GM18520 (cell line): Measurements from ENCODE around the gene MTIF2.
"Not testable (repeated sequence)": the region's sequence is repeated elsewhere in the genome, so short reads cannot be mapped to it uniquely, and the experiment has no call there.

Experiments
- ATAC-seq: cut with Tn5 transposase; IDR thresholded peaks from one replicate; pipeline ENCODE4 v1.9.1; 2021; ENCODE audit not compliant: unreplicated experiment

The MTIF2 gene, protein sequence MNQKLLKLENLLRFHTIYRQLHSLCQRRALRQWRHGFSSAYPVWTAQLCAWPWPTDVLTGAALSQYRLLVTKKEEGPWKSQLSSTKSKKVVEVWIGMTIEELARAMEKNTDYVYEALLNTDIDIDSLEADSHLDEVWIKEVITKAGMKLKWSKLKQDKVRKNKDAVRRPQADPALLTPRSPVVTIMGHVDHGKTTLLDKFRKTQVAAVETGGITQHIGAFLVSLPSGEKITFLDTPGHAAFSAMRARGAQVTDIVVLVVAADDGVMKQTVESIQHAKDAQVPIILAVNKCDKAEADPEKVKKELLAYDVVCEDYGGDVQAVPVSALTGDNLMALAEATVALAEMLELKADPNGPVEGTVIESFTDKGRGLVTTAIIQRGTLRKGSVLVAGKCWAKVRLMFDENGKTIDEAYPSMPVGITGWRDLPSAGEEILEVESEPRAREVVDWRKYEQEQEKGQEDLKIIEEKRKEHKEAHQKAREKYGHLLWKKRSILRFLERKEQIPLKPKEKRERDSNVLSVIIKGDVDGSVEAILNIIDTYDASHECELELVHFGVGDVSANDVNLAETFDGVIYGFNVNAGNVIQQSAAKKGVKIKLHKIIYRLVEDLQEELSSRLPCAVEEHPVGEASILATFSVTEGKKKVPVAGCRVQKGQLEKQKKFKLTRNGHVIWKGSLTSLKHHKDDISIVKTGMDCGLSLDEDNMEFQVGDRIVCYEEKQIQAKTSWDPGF

DNA sequence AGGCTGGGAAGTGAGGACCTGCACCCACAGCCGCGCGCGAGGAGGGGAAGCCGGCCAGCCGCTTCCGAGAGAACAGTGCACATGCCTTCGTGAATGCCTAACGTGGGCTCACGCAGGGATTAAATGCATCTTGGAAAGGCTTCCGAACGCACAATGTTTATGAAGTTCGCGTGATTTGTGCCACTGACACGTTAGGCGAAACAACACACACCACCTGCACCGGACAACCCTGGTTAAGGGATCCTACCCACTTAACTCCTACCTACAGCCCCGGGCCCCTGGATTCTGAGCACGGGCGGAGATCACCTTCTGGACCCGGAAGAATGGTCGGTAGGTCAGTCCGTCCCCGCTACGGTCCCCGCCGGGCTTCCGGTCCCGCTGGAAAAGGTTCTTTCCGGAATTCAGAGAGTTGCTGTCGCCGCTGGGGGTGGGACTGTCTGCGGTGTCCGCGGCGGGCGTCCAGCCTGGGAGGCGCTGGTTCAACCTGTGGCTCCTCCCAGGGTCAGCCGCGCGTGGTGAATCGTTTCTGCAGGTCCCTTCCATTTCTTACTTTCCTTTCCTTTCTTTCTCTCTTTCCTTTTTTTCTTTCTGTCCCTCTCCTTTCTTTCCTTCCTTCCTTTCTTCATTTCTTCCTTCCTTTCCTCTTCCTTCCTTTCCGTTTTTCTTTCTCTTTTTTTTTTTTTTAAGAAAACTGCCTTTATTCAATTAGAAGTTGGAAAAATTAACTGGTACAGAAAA lies at the start of gene MTIF2:
TSS of gene MTIF2 (minus strand) at position 325 of the 738 bp plus-strand sequence. CDS start 5,373 bp downstream, outside the sequence.
- peak; percentile 95 for ATAC-seq

DNA sequence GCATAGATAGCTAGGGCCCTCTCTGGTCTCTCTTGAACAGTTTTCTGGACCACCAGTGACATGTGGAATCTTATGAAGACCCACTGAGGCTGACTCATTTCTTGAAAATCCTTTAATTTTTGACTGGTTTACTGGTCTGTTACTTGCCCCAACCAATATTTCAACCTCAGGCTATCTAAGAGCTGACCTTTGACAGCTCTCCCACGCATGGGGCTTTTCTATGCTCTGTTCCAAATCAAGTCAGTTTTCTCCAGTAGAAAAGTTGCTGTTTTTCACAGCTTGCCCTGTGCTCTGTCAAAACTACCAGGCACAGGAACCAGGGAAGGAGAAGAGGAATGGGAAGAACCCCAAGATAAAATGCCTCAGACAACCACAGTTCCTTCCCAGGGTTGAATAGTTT lies 46.0 kb upstream of the MTIF2 start:
- ATAC-seq: no peak

DNA sequence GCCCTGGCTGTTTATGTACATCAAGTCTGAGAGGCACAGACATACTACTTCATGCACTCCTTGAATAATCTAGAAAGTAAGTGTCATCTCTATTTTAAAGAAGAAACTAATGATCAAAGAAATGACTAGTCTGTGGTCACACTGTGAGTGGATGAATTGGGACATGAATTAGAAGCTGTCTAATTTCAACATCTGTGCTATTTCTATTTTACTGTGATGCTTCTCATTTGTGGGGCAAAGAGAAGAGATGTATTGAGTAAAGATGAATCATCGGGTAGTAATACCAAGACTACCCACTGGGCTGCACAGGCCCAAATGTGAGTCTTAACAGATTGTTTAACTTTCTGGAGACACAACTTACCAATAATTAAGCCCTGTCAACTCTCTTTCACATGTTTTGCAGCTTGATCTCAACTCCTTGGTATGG lies 42.4 kb upstream of the MTIF2 start:
- ATAC-seq: peak; percentile 95

DNA sequence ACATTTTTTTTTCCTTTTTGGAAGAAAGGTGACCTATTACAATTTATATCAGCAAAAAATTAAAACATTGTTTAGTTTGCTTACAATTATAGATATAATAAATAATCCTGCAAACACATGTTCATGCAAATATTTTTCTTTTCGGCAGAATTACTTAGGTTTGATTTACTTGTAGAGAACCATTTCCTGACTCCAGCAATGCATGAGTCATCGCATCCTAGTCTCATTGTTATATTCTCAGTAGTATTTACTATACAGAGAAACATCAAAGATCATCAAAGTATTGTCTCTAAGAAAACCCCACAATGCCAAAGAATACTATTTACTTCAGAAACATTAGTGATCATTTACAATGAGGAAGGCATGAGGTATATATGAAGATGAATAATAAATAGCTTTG lies 40.4 kb upstream of the MTIF2 start:
- ATAC-seq: no peak

DNA sequence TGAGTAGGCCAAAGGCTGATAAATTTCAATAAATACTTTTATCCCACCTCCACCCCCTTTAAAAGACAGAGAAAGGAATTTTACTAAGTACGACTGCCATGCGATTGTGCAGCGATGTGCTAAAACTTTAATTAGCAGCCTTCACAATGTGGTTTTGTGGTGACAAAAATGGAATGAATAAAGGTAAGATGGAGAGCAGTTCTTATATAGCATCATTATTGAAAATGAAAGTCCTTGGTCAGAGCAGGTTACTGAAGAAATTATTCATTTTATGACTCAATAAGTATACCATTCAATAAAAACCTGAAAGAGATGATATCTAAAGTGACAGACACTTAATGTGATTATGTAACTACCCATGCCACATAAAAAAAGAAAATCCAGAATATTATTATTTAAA lies 33.2 kb upstream of the MTIF2 start:
- peak; percentile 85 for ATAC-seq

DNA sequence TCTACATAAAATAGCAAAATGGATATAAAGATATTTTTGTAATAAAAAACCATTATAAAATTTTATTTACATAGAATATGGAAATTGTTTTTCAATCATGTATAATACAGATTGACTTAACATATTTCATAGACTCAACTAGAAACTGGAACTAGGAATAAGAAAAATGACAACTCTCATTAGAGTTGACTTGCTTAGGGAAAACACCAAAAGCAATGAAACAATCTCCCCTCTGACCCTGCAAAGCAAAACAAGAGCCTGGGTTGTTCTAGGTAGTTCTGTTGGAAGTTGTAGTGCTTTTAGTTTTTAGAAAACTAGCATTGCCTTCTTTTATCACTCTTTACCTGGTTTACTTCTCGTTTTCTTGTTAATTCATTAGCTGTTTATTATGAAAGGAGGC lies 32.2 kb upstream of the MTIF2 start:
- no peak for ATAC-seq

DNA sequence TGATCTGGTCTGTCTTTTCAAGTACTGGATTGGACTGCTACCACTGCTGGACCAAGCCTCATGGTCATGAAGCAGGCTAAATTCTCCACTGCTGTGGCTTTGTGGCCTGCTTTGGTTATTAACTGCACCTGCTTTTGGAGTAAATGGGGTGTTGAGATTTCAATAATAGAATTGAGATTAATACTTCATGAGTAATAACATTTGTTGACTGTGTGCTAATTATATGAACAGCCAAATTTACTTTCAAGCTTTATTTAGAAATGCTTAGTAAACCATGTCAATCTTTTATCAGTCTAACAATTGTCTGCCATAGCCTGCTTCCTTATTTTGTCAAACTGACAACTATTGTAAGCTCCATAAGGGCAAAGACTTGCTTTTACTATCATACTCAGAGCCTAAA lies 27.4 kb upstream of the MTIF2 start:
- ATAC-seq: no peak

DNA sequence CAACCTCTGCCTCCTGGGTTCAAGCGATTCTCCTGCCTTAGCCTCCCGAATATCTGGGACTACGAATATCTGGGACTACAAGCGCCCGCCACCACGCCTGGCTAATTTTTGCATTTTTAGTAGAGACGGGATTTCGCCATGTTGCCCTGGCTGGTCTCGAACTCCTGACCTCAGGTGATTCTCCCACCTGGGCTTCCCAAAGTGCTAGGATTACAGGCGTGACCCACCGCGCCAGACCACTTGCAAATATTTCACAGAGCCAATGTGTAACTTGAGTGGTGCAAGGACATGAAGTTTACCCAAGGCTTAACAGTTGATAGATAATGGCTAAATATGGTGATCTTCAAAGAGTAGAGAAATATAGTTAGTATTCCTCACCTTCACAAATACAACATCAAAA lies 14.1 kb upstream of the MTIF2 start:
- no peak for ATAC-seq

DNA sequence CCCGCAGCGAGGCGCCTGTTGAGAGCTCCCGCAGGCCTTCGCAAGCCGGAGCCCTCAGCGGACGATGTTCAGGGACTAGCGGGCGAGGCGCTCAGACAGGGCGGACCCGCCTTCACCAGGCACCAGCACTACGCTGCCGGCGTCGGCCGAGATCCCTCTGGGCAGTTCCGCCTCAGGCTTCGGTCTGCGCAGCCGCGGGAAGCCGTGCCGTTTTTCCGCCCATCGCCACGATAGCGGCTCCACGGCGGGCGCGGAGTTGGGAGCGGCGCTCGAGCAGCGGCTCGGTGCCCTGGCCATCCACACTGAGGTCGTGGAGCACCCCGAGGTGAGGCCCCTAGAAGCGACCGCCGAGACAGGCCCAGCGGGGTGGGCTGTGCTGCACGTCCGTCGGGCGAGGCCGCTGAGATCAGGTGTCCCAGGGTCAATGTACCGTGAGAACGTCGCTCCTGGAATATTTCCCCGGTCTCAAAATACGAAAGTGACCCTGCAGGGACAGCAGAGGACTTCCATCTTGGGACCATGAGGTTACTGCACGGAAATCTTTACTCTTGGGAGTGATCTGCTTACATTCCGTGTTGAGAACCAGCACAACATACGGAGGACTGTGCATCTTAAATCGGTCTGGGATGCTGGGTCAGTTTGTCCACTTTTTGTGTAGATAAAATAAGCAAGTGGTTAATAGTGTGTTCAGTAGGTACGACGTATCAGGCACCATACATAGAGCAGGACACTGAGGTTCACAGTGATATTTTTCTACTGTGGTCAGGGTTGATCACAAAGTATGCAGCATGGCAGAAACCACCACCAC lies 13.3 kb upstream of the MTIF2 start:
- ATAC-seq: peak; percentile 97

DNA sequence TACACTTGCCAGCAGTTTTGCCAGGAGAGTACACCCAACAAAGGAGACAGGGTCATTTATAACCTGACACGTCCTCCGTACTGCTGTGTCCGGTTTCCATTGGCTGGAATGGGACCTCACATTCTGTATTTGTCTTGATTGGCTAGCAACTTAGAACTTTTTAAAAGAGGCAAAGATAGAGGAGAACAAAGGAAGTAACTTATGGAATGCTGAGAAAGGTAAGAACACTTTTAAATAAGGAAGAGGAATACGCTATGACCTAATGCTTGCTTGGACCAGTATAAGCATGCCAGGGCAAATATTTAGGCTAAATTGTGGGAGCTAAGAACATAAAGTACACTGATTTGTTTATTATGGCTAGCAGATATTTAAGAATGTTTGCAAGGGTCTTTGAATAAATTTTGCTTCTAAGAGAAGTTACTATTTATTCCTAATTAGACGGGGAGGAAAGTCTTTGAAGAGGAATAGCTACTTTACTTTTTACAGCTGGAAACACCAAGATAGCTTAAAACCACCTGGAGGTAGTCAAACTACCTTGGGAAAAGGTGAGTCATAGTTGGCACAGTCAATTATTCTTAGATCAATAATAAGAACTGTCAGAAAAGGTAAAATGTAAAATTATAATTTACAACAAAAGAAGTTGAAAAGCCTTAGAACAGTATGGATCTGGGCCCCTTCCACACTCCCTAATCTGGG lies 12.0 kb upstream of the MTIF2 start:
- ATAC-seq: not testable (repeated sequence)

DNA sequence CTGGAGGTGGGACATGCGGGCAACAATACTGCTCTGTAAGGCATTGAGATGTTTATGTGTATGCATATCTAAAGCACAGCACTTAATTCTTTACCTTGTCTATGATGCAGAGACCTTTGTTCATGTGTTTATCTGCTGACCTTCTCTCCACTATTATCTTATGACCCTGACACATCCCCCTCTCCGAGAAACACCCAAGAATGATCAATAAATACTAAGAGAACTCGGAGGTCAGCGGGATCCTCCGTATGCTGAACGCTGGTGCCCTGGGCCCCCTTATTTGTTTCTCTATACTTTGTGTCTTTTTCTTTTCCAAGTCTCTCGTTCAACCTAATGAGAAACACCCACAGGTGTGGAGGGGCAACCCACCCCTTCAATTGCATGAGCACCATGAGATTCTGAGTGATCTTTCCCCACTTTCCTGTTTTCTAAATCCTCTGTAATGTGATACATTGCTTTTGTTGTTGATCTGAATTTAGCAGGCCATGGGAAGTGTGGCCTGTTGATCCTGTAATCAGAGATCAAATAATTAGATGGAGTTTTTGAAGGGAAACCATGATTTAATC lies 10.9 kb upstream of the MTIF2 start:
- not testable (repeated sequence) for ATAC-seq

DNA sequence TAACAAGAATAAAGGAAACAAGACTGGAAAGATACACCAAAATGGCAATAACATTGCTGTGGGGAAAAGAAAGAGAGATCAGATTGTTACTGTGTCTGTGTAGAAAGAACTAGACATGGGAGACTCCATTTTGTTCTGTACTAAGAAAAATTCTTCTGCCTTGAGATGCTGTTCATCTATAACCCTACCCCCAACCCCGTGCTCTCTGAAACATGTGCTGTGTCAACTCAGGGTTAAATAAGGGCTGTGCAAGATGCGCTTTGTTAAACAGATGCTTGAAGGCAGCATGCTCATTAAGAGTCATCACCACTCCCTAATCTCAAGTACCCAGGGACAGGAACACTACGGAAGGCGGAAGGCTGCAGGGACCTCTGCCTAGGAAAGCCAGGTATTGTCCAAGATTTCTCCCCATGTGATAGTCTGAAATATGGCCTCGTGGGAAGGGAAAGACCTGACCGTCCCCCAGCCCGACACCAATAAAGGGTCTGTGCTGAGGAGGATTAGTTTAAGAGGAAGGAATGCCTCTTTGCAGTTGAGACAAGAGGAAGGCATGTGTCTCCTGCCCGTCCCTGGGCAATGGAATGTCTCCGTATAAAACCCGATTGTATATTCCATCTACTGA lies 10.3 kb upstream of the MTIF2 start:
- not testable (repeated sequence) for ATAC-seq

DNA sequence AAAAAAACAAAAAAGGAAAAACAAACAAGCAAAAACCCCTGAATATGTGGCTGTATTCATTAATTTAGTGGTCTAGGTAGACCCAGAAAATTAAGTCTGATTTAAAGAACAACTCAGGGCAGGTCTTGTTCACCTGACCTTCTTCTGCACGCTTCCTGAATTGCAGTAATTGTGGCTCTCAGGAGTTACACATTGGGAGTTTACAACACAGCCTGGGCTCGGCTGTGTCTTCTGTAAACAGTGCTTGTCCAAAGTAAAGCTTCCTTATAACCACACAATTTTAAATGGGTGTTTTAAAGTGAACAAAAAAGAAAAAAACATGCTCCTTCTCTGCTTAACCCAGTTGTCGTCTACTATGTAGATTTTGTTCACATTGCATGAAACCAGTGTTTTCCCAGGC lies 8.3 kb upstream of the MTIF2 start:
- ATAC-seq: no peak

DNA sequence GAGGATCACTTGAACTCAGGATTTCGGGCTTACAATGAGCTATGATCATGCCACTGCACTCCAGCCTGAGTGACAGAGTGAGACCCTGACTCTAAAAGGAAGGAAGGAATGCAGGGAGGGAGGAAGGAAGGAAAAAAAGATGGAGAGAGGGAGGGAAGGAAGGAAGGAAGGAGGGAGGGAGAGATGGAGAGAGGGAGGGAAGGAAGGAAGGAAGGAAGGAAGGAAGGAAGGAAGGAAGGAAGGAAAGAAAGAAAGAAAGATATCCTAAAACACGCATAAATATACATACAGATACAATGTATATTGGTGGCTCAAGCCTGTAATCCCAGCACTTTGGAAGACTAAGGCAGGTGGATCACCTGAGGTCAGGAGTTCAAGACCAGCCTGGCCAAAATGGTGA lies 5.3 kb upstream of the MTIF2 start:
- ATAC-seq: not testable (repeated sequence)

DNA sequence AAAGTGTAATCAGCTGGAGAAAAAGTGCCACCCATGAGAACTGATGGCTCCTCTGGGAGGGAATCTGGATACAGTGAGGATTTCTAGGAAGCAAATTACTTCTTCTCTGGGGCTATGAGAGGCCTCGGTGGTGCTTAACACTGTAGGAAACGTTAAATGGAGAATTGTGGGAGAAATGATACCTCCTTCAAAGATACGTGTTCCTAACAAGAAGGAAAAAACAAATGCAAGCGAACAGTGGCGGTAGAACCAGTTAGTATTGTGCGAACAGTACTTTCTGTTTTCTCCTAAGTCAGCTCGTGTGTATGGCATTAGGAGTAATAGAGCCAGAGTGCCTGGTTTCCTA lies 587 bp upstream of the MTIF2 start:
- no peak for ATAC-seq

DNA sequence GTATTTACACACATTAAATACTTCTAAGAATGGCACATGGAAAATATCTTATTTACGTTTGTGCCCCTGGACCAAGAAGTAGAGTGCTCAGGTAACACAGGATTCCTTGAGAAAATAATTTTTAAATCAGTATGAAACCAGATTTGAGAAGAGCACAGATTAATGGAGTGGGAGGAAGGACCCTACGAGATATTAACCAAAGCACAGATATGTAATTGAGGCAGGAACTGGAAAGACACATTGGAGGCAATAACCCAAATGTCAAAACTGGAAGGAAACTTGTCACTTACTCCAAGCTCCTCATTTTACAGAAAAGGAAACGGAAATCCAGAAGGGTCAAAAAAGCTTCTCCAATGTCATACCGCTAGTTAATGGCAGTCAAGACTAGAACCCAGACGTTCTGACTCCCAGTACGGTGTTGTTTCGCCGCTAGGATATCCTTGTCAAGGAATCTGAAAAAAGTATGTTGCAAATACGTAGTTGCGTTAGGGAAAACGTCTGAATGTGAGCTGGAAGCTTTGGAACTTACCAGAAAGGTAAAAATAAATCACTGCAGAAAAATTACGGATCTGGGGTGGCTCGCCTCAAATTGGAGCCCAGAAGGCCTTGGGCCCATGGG lies 634 bp downstream of the MTIF2 start:
- ATAC-seq: no peak

DNA sequence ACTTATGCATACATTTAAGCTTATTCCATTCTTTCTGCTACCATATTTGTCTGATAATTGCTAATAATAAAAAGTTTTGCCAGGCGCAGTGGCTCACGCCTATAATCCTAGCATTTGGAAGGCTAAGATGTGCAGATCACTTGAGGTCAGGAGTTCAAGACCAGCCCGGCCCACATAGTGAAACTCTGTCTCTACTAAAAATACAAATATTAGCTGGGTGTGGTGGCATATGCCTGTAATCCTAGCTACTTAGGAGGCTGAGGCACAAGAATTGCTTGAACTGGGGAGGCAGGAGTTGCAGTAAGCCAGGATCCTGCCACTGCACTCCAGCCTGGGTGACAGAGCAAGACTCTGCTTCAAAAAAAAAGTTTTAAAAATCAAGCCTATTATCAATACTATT lies 9.4 kb downstream of the MTIF2 start:
- ATAC-seq: not testable (repeated sequence)

DNA sequence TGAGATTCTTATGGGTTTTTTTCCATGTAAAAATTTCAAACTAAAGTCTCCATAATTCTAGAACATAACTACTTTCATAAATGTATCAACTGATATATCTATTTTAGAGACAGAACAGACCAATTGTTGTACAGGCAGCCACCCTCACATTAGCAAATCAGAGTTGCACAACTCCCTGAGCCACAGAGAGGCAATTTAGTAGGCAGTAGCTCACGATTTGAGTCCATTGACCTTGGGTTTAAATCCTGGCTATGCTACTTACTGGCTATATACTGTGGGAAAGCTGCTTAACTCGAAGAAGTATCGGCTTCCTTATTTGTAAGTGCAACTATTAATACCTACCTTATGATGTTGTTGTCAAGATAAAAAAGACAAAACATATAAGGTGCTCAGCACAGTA lies 16.2 kb downstream of the MTIF2 start:
- no peak for ATAC-seq

DNA sequence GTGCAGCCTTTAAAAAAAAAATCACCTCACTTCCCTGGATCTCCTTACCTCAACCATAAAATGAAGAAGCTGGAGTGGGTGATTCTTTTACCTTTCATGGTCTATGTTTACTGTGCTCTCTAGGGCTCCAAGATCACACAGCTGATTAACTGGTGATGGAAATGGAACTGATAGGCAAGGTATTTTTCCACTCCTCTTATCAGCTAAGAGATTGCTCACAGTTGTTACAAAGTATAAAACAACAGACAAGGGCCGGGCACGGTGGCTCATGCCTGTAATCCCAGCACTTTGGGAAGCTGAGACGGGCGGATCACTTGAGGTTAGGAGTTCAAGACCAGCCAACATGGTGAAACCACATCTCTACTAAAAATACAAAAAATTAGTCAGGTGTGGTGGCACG lies 22.0 kb downstream of the MTIF2 start:
- no peak for ATAC-seq
